GM21447 (cell line): Measurements from ENCODE around the gene TUT4.
A peak's percentile ranks its signal among the peaks of the same experiment; 100 is the strongest.

Source experiments
- ATAC-seq: cut with Tn5 transposase; IDR thresholded peaks from one replicate; pipeline ENCODE4 v1.9.1; 2021; ENCODE audit not compliant: unreplicated experiment

The TUT4 gene

DNA sequence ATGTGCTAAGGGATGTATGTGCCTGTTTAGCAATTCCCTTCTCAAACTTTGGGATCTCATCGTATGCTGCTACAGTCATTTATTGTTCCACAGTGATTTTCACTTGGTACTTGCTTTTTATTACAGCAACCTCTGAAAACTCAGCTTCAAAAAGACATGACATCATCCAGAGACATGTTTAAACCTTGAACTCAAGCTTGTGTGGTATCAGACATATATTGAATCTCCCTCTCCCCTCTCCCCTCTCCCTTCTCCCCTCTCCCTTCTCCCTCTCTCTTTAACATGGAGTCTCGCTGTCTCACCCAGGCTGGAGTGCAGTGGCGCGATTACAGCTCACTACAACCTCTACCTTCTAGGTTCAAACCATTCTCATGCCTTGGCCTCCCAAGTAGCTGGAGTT, 19.5 kb upstream of the TUT4 start:
- no peak for ATAC-seq

DNA sequence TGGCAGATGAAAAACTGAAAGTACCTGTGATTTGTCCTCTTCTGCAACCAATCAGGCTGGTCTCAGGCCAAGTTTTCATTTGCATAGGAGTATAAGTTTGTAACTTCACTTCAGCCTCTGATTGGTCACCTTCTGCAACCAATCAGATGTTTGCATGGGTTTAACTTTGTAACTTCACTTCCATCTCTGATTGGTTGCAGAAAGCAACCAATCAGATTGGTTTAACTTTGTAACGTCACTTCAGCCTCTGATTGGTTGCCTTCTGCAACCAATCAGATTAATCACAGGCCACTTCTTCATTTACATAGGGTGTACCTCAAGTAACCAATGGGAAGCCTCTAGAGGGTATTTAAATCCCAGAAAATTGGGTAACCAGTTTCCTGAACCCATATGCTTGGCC, 18.9 kb upstream of the TUT4 start:
- ATAC-seq, result no peak

GRCh38 chr1:52569449-52570210, 16.7 kb upstream of the TUT4 start:
- no peak for ATAC-seq

DNA sequence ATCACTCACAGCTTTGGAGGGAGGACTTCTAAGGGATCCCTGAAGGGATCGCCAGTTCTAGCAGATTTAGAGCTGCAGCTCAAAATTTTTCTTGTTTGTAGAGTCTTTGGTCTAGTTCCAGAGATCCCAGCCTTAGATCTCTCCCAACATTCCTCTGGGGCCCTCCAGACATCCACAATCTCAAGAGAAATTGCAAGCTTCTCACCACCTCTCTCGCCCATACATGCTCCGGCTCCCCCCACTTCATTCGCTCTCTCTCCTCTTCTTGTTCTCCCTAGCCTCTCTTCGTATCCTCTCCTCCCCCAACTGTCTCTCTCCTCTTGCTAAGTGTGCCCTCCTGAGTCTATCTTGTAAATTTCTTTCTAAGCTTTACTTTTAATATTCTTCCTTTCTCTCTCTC, 15.1 kb upstream of the TUT4 start:
- no peak for ATAC-seq

- ATAC-seq, result no peak
Measured at GRCh38 chr1:52562766-52563165, 9.9 kb upstream of the TUT4 start.

DNA sequence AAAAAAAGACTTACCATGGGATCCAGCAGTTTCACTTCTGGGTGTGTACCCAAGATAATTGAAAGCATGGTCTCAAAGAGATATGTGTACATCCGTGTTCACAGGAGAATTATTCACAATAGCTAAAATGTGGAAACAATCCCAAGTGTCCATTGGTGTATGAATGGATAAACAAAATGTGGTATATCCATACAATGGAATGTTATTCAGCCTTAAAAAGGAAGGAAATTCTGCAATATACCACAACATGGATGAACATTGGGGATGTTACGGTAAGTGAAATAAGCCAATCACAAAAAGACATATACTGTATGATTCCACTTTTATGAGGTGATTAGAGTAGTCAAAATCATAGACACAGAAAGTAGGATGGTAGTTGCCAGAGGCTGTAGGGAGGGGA, 7.0 kb upstream of the TUT4 start:
- ATAC-seq, result no peak

DNA sequence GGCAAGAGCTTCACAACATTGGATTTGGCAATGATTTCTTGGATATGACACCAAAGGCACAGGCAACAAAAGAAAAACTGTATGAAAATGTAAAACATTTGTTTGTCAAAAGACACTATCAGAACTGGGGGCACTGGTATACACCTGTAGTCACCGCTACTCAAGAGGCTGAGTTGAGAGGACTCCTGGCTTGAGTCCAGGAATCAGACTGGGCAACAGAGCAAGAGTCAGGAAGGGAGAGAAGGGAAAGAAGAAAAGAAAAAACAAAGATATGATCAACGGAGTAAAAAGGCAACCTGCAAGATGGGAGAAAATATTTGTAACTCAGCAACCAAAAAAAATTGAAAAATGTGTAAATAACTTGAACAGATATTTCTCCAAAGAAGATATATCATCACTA, 6.0 kb upstream of the TUT4 start:
- ATAC-seq, result no peak

GRCh38 chr1:52556641-52557360, 3.9 kb upstream of the TUT4 start:
- no peak for ATAC-seq

- no peak for ATAC-seq
Measured at GRCh38 chr1:52554756-52555155, 1.9 kb upstream of the TUT4 start.

- ATAC-seq, result no peak
Measured at GRCh38 chr1:52554267-52554640, 1.4 kb upstream of the TUT4 start.

DNA sequence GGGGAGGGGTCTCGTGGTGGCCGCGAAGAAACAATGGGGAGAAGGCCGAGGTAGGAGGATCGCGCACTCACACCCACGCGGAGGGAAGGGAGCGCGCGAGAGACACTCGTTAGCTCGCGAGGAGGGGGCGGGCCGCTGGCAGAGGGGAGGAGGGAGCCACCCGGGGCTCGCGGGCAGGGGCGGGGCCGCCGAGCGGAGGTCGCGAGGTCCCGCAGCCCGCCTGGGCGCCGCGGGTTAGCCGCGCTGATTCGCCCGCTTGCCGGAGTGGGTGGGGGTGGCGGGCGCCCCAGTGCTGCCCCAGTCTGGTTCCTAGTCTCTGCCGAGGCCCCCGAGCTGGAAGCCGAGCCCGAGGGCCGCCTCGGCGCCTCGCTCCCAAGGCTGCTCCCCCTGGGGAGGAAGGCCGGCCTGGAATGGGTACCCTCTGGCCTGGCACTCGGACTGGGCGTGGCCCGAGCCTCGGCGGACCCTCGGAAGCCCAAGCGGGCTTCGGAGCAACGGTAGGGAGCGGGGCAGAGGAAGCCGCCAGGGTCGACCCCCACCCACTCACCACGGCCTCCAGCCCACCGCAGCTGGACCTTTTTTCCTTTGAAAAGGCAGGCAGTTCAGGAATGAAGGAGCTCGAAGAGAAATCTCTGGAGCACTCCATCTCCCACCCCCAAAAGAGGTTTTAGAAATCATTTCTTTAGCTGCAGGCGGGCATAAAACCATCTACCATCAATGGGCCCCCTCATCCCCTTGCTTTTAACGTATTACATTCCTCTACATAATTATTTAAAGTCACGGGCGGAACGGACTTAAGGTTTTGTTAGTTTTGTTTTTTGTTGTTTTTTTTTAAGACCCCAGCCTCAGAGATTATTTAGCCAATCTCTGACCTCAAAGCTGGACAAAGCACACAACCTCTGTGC, 722 bp upstream of the TUT4 start:
- ATAC-seq, result peak; percentile 40

GRCh38 chr1:52552236-52552504, 722 bp downstream of the TUT4 start:
- ATAC-seq, result peak; percentile 40

- ATAC-seq, result no peak
Measured at GRCh38 chr1:52551507-52552235, 1.2 kb downstream of the TUT4 start.

- no peak for ATAC-seq
Measured at GRCh38 chr1:52550447-52550846, 2.4 kb downstream of the TUT4 start.

DNA sequence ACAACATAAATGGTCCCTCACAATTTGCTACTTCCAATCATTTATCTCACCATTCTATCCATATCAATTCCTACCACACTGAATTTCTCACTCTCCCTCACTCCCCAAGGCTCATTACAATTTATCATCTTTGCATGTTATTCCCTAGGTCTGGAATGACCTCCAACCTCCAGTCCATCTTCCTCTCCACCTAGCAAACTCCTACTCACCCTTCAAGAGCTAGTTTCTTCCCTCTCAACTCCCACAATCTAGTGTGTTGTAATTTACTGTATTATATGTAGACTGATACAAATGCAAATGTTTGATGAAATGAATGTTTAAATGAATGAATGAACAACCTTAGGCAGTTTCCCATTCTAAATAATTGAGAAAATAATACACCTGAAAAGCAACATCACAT, 3.6 kb downstream of the TUT4 start:
- no peak for ATAC-seq

DNA sequence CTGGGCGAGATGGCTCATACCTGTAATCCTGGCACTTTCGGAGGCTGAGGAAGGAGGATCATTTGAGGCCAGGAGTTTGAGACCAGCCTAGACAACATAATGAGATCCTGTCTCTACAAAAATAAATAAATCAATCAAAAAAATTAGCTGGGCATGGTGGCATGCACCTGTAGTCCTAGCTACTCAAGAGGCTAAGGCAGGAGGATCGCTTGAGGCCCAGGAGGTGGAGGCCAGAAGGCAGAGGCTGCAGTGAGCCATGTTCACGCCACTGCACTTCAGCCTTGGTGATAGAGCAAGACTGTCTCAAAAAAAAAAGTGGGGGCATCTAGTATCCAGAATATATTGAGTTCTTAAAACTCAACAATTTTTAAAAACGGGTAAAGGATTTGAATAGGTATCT, 6.0 kb downstream of the TUT4 start:
- no peak for ATAC-seq

DNA sequence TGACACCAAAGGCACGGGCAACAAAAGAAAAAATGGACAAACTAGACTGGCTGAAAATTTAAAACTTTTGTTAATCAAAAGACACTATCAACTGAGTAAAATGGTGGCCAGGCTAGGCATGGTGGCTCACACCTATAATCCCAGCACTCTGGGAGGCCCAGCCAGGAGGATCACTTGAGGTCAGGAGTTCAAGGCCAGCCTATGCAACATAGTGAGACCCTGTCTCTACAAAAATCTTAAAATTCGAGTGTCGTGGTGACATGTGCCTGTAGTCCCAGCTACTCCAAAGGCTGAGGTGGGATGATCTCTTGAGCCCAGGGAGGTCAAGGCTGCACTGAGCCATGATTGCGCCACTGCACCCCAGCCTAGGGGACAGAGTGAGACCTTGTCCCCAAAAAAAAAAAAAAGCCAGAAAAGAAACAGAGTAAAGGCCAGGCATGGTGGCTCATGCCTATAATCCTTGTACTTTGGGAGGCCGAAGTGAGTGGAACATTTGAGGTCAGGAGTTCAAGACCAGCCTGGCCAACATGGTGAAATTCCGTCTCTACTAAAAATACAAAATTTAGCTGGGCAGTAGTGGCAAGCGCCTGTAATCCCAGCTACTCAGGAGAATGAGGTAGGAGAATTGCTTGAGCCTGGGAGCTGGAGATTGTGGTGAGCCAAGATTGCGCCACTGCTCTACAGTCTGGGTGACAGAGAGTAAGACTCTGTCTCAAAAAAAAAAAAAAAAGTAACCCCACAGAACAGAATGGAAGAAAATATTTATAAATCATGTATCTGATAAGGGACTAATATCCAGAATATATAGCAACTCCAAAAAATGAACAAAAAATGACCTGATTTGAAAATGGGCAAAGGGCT, 8.0 kb downstream of the TUT4 start:
- no peak for ATAC-seq

DNA sequence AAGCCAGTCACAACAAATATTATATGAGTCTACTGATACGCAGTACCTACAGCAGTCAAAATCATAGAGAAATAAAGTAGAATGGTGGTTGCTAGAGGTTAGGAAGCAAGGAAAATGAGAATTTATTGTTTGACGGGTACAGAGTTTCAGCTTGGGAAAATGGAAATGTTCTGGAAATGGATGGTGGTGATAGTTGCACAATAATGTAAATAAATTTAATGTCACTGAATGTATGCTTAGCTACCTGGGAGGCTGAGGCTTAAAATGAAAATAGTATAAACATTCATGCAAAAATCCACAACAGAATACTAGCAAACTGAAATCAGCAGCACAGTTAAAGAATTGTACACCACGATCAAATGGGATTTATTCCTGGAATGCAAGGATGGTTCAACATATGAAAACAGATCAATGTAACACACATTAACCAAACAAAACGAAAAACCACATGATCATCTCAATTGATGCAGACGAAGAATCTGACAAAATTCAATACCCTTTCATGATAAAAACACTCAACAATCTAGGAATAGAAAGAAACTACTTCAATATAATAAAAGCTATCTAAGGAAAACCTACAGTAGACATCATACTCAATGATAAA, 10.7 kb downstream of the TUT4 start:
- ATAC-seq, result no peak

DNA sequence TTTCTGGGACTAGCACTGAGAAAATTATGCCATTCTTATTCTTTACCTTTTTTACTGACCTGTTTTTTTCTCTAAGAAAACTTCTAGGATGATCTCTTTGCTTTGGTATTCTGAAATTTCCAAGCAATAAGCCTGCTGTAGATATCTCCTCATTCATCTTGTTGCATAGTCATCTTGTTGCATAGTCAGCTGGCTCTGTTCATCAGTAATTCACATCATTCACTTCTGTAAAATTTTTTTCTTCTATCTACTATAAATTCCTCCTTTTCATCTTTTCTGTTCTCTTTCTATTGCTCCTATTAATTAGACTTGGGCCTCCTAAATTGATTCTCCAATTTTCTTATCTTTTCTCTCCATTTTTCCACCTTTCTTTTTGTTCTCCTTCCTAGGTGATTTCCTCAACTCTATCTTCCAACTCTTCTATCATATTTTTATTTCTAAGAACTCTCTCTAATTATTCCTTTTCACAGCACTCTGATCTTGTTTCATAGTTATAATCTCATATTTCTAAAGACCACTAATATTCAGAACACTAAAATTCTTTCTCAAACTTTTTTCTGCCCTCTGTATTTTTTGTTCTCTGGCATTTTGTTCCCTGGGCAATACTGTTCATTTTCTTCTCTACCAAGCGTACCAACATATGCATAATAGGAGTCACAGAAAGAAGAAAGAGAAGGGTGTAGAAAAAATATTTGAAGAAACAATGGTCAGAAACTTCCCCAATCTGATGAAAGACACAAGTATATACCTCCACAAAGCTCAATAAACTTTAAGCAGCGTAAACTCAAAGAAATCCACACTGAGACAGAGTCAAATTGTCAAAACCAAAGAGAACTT, 17.7 kb downstream of the TUT4 start:
- no peak for ATAC-seq
